MG63 (cell line): Measurements from ENCODE around the gene GLOD4. TPM values are rescaled to one million over a fixed set of nuclear protein-coding genes. Genes with fewer than 3 reads are reported as not detected.
A peak's percentile ranks its signal among the peaks of the same experiment; 100 is the strongest.
"Not testable (repeated sequence)": the region's sequence is repeated elsewhere in the genome, so short reads cannot be mapped to it uniquely, and the experiment has no call there.

Experiments used
- DNase-seq: peaks from one replicate; pipeline ENCODE4 v3.0.0-alpha.2; 2020
- H3K27me3 ChIP-seq: fragments of 250-450 bp; sonication (Bioruptor Pico); 2 replicates; pipeline ENCODE4 v1.5.1; 2020; ENCODE audit warnings: mild to moderate bottlenecking, moderate library complexity
- H3K36me3 ChIP-seq: fragments of 250-450 bp; sonication (Bioruptor Pico); 2 replicates; pipeline ENCODE4 v1.5.1; 2020; ENCODE audit warnings: mild to moderate bottlenecking, moderate library complexity
- H3K4me3 ChIP-seq: fragments of 250-450 bp; sonication (Bioruptor Pico); 2 replicates; pipeline ENCODE4 v1.5.1; 2020; ENCODE audit warnings: mild to moderate bottlenecking, moderate library complexity
- H3K9me3 ChIP-seq: fragments of 250-450 bp; sonication (Bioruptor Pico); 2 replicates; pipeline ENCODE4 v1.5.1; 2020; ENCODE audit warnings: mild to moderate bottlenecking, moderate library complexity
- total RNA-seq: library from RNA; depleted of rRNA; stranded (reverse); fragments of >200 nt; shearing (Covaris generic); gene quantifications from 2 replicates; pipeline ENCODE4 v1.2.3, GENCODE V29; 2014; ENCODE audit warnings: low replicate concordance

Gene GLOD4
- total RNA-seq, 1 experiment from 2014 or later, result 25.9 TPM

DNA sequence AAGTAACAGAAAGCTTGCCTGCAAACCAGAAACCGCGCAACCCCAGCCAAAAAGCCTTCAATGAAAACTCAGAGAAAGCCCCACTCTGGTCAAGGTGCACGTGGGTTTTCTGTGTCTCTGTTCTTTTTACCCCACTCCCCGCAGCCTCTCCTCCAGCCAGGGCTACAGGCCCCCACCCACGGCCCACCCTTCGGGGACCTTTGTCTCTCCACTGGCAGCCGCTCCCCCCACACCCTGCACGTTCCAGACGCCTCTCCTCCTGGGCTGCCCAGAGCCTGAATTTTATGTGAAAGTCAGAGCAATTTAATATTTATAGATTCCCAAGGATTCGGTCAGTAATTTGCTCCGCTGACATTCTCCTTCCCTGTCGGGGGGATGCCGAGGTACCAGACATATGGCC, 24.3 kb upstream of the GLOD4 start:
- H3K9me3 ChIP-seq, result no peaks in the 10 kb centered on the region
- no peaks in the 10 kb centered on the region for H3K27me3 ChIP-seq
- no peaks in the 10 kb centered on the region; the same call in none of the 2 replicates for H3K36me3 ChIP-seq
- no peak overlapping the region for H3K4me3 ChIP-seq
- no peak for DNase-seq

DNA sequence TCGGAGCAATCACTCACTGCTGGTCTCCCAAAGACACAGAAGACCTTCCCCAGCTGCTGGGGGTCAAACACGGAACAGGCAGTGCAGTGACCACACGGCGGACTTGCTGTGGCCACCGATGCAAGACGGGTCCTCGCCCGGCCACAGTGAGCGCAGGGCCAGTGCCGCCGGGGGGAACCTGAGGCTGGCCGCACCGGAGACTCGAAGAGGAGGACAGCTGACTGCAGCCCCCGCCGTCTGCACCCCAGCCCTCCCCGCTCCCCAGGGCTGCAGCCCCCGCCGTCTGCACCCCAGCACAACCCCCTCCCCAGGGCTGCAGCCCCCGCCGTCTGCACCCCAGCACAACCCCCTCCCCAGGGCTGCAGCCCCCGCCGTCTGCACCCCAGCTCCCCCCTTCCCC, 23.8 kb upstream of the GLOD4 start:
- H3K4me3 ChIP-seq, H3K36me3 ChIP-seq, DNase-seq, H3K9me3 ChIP-seq, H3K27me3 ChIP-seq: not testable (repeated sequence)

DNA sequence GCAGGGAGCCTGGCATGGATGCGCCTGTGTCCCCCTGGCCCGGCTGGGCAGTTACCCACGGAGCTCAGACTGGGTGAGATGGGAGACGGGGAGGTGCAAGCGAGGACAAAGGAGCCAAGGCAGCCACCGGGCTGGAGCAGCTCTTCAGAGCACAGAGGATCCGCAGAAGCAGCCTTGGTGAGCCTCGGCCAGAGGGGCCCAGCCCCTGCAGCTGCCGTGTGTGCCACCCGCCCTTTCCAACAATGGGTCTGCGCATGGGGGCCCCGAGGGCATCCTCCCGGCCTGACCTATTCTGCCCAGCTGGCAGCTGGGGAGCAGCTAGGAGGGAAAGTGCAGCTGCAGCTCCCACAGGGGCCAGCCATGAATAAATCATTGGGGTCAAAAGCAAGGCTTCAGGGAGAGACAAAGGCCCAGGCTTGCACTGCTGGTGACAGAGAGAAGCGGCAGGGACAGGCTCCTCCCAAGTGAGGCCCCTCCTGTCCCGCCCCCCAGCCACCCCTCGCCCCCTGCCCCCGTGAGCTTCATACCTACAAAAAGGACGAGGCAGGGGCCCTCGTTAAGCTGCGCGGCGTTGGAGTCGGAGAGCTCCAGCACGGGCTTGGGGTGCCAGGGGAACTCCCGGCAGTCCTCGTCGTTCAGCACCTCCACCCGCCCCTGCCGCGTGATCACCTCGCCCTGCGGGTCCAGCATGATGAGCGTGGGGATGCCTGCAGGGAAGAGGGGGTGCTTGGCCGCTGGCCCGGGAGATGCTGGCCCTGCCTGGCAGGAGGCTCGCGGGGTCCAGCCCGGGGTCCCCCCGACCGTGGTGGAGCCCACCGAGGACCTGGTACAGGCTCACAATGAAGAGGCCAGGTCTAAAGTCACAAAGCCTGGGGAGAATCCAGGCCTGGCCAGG, 22.7 kb upstream of the GLOD4 start:
- no peak overlapping the region for H3K4me3 ChIP-seq
- no peaks in the 10 kb centered on the region for H3K9me3 ChIP-seq
- no peaks in the 10 kb centered on the region; the same call in none of the 2 replicates for H3K36me3 ChIP-seq
- no peak for DNase-seq
- no peaks in the 10 kb centered on the region for H3K27me3 ChIP-seq

DNA sequence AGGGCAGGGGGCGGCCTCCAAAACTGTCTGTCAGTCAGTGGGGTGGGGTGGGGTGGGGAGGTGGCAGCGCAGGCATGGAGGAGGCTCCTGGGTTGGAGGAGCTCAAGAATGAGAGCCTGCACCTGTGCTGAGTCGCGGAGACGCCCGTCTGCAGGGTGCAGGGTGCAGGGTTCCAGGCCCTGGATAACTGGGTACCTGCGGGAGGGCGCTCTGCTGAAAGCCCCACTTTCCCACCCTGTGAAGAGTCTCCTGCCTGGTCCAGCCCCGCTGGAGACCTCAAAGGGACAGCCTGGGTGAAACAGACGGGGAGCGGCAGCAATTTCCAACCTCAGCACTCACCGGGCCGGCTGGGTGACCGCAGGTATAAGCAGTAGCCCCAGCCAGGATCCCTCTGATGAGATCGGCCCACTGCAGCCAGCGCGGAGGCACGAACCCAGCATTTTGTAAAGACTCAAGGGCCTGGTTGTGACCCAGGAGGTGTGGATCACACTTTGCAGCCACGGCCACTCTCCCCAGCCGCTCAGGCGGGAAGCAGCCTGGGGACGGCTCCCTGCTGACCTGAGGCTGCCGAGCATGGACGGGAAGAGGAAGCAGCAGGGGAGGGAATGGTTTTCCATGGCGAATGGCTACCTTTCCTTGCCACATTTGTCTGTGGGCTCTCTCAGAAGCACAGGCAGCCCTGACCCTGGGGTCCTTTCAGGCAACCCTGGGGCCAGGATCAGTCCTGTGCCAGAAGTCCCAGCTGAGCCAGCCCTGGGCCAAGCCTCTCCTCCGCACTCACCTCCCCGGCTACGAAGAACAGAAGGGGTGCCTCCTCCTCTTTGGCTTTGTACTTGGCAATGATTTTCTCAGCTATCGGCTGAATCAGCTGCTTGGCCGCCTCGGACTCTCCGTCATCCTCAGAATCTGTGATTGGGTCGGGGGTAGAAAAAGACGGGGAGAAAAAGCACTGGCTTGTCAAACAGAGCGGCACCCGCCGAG, 21.1 kb upstream of the GLOD4 start:
- Histone ChIP-seq H3K9me3 (no peaks in the 10 kb centered on the region), H3K4me3 (no peak overlapping the region), H3K27me3 (no peaks in the 10 kb centered on the region), H3K36me3 (peaks cover 5% of the 10 kb centered on the region; the same call in 1 of the 2 replicates)
- DNase-seq, result no peak

DNA sequence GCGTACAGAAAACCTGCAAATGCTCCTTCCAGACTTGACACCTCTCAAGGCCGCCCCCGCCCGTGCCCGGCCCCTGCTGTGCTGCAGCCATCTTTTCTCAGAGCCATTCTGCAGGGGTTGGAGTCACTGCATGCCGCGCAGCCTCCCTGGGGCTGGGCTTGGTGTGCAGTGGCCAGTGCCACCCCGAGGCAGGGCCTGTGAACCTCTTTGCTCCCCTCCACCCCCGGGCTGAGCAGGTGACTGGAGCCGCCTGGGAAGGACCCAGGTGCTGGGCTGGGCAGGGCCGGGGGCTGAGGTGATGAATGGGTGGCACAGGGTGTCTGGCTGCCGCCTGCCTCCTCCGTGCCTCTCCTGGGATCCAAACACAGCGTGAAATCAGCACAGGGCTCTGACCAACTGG, 20.4 kb upstream of the GLOD4 start:
- no peaks in the 10 kb centered on the region for H3K27me3 ChIP-seq
- H3K4me3 ChIP-seq, result no peak overlapping the region
- no peak for DNase-seq
- H3K36me3 ChIP-seq, result peaks cover 5% of the 10 kb centered on the region; the same call in 1 of the 2 replicates
- no peaks in the 10 kb centered on the region for H3K9me3 ChIP-seq

DNA sequence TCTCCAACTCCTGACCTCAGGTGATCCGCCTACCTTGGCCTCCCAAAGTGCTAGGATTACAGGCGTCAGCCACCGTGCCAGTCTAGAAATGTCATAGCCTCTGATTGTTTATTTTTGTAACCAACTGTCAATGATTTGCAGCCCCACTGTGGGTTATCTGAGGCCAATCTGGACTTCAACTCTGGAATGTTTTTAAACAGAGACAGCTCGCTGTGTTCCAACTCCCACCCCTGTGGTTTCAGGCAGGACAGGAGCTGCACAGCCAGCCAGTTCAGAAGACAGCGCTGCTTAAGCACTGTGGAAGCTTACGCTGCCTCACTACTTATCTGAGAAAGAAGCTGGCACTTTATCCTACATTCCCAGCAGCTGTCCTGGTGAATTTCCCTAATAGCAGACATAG, 19.6 kb upstream of the GLOD4 start:
- Histone ChIP-seq H3K4me3 (no peak overlapping the region), H3K36me3 (peaks cover 5% of the 10 kb centered on the region; the same call in 1 of the 2 replicates), H3K27me3 (no peaks in the 10 kb centered on the region), H3K9me3 (no peaks in the 10 kb centered on the region)
- peak; percentile 33 for DNase-seq

DNA sequence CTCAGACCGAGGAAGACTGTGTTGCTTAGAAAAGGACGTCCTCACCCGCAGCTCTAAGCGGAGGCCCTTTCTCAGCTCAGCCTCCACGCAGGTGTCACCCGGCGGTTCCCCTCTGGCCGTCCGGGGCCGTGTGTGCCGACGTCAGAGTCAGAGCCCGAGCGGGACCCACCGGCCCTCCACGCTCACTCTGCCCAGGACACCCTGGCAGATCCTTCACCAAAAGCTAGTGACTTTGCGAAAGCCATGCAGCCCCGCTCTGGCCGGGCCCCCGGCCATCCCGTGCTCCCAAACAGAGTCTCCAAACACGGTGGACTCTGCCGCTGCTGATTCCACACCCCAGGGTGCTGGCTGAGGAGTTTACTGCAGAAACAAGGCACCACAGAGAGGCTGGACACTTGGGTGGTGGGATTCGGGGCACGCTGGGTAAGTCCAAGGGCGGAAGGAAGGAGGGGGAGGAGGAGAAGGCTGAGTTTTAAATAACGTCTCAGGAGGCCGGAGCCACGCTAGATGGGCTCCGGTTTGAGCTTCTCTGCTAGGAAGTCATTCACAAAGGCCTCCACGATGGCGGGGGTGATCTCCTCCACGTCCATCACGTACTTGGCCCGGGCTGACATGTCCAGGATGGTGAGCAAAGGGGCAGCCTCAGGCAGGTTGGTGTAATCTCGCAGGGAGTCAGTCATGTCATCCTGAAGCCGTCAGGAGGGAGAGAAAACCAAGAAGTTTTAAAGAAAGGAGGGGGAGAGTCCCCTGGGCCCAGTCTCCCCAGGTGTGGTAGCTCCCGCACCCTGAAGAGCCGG, 18.6 kb upstream of the GLOD4 start:
- H3K27me3 ChIP-seq, result no peaks in the 10 kb centered on the region
- H3K36me3 ChIP-seq, result peaks cover 5% of the 10 kb centered on the region
- H3K9me3 ChIP-seq, result no peaks in the 10 kb centered on the region
- no peak for DNase-seq
- no peak overlapping the region for H3K4me3 ChIP-seq

DNA sequence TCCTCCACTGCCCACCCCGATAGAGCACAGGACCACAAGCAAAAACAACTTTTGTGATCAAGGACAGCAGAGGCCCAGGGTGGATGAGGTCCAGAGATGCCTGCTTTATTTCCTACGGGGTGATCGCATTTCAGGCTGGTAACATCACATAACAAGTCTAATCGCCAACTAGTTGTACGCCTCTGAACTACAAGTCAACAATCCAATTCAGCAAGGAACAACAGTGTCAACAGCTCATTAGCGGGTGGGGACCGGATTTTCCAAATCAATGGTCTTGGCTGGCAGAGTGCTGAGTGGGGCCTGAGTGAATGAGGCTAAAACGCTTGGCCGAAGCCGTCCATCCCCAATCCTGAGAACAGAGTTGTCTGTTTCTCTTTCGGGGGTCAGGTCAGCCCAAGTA, 17.2 kb upstream of the GLOD4 start:
- DNase-seq, result no peak
- Histone ChIP-seq H3K9me3 (no peaks in the 10 kb centered on the region), H3K4me3 (no peak overlapping the region), H3K27me3 (no peaks in the 10 kb centered on the region), H3K36me3 (peaks cover 8% of the 10 kb centered on the region)

DNA sequence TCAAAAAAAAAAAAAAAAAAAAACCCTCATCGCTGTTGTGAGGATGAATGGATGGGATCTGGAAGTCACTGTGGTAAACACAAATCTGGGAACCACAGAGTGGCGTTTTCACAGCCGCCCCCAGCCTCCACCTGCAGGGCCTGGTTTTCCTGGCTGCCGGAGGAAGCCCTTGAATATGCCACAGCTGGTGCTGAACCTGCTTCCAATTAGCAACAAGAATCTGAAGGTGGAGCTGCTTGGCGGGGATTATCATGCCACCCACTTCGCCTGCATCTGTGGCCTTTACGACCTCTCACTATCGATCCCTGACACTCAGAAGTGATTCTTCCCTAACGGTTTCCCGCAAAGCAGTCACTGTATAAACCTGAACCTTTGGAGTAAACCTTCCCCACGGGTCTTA, 16.2 kb upstream of the GLOD4 start:
- no peaks in the 10 kb centered on the region for H3K27me3 ChIP-seq
- no peaks in the 10 kb centered on the region for H3K9me3 ChIP-seq
- peaks cover 8% of the 10 kb centered on the region for H3K36me3 ChIP-seq
- no peak for DNase-seq
- H3K4me3 ChIP-seq, result no peak overlapping the region

DNA sequence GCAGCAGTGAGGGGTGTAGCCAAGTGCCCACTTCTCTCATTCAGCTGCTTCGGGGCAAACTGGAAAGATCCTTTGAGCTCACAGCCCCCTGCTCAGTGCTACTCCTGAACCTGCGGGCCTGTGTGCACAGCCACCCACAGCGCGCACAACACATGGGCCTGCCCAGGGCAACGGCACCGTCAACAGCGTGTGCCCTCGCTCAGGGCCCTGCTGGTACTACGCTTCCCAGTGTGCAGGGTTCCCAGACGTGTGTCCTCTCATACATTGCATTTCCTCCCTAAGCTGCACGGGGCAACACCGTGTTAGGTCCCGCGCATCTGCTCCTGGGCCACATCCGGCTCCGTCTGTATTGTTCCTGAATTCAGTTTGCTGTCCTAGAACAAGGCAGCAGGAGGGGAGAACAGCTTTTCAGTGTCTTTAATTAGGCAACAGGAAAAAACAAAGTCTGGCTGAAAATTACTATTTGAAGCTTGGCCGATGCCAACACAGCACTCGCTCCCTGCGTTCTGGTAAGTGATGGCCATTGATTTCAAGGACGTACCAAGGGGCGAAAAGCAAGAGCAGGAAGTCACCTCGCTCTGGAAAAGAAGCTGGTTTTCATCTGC, 15.3 kb upstream of the GLOD4 start:
- Histone ChIP-seq H3K27me3 (no peaks in the 10 kb centered on the region), H3K9me3 (no peaks in the 10 kb centered on the region), H3K4me3 (no peak overlapping the region), H3K36me3 (peaks cover 9% of the 10 kb centered on the region)
- DNase-seq, result no peak

DNA sequence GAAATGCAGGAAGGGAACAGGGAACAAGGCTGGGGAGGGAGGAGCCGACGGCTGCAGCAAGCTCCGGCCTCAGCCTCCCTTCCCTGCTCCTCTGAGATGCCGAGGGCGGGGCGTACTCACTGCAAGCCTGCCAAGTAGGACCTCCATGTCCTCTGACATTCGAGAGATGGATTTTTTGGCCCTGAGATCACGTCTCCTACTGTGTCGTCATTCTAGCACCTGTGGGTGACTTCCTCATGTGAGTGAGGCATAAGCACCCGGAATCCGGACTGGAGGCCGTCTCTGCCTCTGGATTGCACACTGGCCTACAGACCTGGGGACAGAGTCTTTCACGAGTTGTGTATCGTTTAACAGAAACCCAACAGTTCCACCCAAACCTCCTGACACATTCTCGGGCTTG, 14.5 kb upstream of the GLOD4 start:
- DNase-seq, result no peak
- H3K27me3 ChIP-seq, result no peaks in the 10 kb centered on the region
- peaks cover 12% of the 10 kb centered on the region for H3K36me3 ChIP-seq
- no peak overlapping the region for H3K4me3 ChIP-seq
- H3K9me3 ChIP-seq, result no peaks in the 10 kb centered on the region

DNA sequence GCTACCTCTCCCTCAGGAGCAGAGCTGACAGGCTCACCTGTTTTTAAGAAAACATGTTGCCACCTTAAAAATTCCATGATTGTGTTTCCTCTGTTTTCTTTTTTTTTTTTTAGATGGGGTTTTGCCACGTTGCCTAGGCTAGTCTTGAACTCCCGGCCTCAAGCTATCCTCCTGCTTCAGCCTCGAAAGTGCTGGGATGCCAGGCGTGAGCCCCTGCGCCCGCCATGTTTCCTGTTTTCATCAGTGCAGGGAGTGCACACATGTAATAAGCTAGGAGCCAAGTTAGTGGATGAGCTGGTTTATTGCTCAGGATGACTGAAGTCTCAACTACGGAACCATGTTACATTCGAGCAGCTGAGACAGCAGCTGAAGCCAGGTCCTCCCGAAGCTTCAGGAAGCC, 13.6 kb upstream of the GLOD4 start:
- H3K36me3 ChIP-seq, result peaks cover 15% of the 10 kb centered on the region
- H3K9me3 ChIP-seq, result no peaks in the 10 kb centered on the region
- H3K27me3 ChIP-seq, result no peaks in the 10 kb centered on the region

DNA sequence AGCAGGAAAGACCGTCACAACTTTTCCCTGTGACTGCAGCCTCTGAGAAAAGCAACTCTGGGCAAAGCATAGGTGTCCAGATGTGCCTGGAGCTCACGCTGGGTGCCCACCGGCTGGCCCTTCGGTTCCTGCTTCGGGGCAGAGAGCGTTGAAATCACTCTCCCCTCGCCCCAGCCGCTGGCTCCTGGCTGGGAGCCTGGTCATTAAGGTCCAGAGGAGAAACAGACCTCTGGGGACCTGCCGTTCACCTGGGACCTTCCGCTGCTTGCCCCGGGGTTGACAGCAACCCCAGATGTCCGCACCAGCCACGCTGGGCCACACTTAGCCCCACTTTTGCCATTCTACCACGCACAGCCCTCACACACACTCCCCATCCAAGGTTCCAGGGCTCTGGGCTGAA, 13.2 kb upstream of the GLOD4 start:
- H3K27me3 ChIP-seq, result no peaks in the 10 kb centered on the region
- no peaks in the 10 kb centered on the region for H3K9me3 ChIP-seq
- H3K36me3 ChIP-seq, result peaks cover 15% of the 10 kb centered on the region
- no peak for DNase-seq
- H3K4me3 ChIP-seq, result no peak overlapping the region

More for the DNA sequence above, 13.6 kb upstream of the GLOD4 start:
- no peak overlapping the region for H3K4me3 ChIP-seq
- no peak for DNase-seq

DNA sequence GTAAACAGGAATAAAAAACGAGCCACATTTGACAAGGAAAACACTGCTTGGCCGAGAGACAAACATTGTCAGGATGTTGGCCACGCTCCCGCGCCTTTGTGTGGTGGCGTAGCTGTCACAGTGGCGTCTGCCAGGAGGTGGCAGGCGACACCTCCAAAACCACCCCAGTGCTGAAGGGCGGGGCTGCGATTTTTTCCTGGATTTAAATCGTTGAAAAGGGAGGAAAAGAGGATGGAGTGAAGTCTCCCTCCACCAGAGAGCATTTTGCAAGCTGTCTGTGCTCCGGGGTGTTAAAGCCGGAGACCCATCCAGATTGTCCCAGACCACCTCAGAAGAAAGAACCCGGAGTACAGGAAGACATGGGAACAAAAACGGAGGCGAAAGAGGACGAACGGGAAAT, 12.8 kb upstream of the GLOD4 start:
- H3K9me3 ChIP-seq, result no peaks in the 10 kb centered on the region
- H3K36me3 ChIP-seq, result peaks cover 15% of the 10 kb centered on the region
- DNase-seq, result no peak
- no peaks in the 10 kb centered on the region for H3K27me3 ChIP-seq
- H3K4me3 ChIP-seq, result no peak overlapping the region

DNA sequence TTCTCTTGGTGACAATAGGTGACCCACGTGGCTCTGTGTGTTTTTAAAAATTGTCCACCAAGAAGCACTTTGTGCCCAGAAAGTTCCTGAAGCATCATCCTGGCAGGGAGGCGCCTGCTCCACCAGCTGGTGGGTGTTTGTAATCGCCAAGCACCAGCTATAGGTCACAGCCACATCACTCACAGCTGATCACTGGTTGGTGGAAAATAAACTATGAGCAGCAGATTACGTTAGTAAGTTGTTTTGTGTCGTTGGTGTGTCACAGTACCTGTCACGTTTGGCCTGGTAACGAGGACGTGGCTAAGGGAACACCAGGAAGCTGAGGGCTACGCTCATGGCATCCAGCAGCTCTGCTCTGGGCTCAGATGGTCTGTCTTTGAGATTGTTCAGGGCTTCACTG, 10.2 kb upstream of the GLOD4 start:
- no peak overlapping the region for H3K4me3 ChIP-seq
- peaks cover 10% of the 10 kb centered on the region for H3K36me3 ChIP-seq
- no peaks in the 10 kb centered on the region for H3K9me3 ChIP-seq
- H3K27me3 ChIP-seq, result no peaks in the 10 kb centered on the region
- DNase-seq, result no peak

DNA sequence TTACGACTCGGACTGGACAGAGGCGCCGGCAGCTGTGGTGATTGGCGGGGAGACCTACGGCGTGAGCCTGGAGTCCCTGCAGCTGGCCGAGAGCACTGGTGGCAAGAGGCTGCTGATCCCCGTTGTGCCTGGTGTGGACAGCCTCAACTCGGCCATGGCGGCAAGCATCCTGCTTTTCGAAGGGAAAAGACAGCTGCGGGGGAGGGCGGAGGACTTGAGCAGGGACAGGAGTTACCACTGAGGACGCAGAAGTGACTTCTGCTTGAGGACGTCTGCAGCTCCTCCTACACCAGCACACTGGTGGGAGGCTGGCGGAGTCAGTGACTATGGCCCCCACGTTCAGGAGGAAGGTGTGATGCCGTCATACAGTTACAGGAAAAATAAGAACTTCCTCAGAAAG, 9.7 kb upstream of the GLOD4 start:
- no peaks in the 10 kb centered on the region for H3K9me3 ChIP-seq
- peaks cover 10% of the 10 kb centered on the region for H3K36me3 ChIP-seq
- H3K4me3 ChIP-seq, result no peak overlapping the region
- no peaks in the 10 kb centered on the region for H3K27me3 ChIP-seq
- no peak for DNase-seq
